MCF 10A (cell line): ENCODE data around the gene ITGA11. TPM values are rescaled to one million over a fixed set of nuclear protein-coding genes. Genes with fewer than 3 reads are reported as not detected.

ENCODE experiments used
- BruUV-seq: library from RNA; stranded (reverse); fragments of 400-500 nt; replicated peaks from 2 replicates; lab custom pipeline; 2021; lab: Mats Ljungman, UMichigan
- CTCF ChIA-PET: fragments of 300-600 bp; sonication (Branson Sonifier 250); formaldehyde crosslinking; extraction: SDS; loops from one replicate; lab custom pipeline; 2021; ENCODE audit warnings: antibody characterized with exemption, inconsistent platforms; lab: Yijun Ruan, JAX
- POLR2A ChIA-PET: fragments of 300-600, 350-650 bp; sonication (Branson Sonifier 250); formaldehyde crosslinking; extraction: SDS; loops from one replicate; lab custom pipeline; 2020; ENCODE audit warnings: antibody characterized with exemption, inconsistent platforms; lab: Yijun Ruan, JAX
- DNase-seq: peaks from one replicate; pipeline ENCODE4 v3.0.0-alpha.2; 2018; ENCODE audit not compliant: unreplicated experiment
- H3K27ac Mint-ChIP-seq: one replicate; pipeline ENCODE4 v1.8.0; 2022; ENCODE audit warnings: mild to moderate bottlenecking, low read depth, mixed read lengths; ENCODE audit not compliant: unreplicated experiment
- H3K27me3 Mint-ChIP-seq: one replicate; pipeline ENCODE4 v1.8.0; 2022; ENCODE audit warnings: mixed read lengths; ENCODE audit not compliant: insufficient read depth, unreplicated experiment
- H3K36me3 Mint-ChIP-seq: one replicate; pipeline ENCODE4 v1.8.0; 2022; ENCODE audit warnings: mild to moderate bottlenecking, moderate library complexity, mixed read lengths; ENCODE audit not compliant: insufficient read depth, unreplicated experiment
- H3K4me1 Mint-ChIP-seq: one replicate; pipeline ENCODE4 v1.8.0; 2022; ENCODE audit warnings: mixed read lengths; ENCODE audit not compliant: insufficient read depth, unreplicated experiment
- H3K4me3 Mint-ChIP-seq: one replicate; pipeline ENCODE4 v1.8.0; 2022; ENCODE audit warnings: mild to moderate bottlenecking, moderate library complexity, mixed read lengths; ENCODE audit not compliant: unreplicated experiment
- H3K9me3 Mint-ChIP-seq: one replicate; pipeline ENCODE4 v1.8.0; 2022; ENCODE audit warnings: mixed read lengths; ENCODE audit not compliant: unreplicated experiment
- intact Hi-C: fragments of 100-400 bp; cut with micrococcal nuclease; formaldehyde crosslinking; loops from 2 replicates; pipeline ENCODE4 v1.14.1; 2022
- total RNA-seq: library from RNA; stranded (reverse); gene quantifications from 2 replicates; pipeline ENCODE4 v1.2.3, GENCODE V29; 2022
- TF ChIP-seq, protein P1 (sequence below): fragments of 200-600 bp; IDR thresholded peaks from one replicate; pipeline ENCODE4 v1.8.0; 2022; ENCODE audit warnings: antibody characterized with exemption, mild to moderate bottlenecking; ENCODE audit not compliant: unreplicated experiment

ITGA11 gene
- total RNA-seq, 1 experiment from 2014 or later: 0.19 TPM

DNA sequence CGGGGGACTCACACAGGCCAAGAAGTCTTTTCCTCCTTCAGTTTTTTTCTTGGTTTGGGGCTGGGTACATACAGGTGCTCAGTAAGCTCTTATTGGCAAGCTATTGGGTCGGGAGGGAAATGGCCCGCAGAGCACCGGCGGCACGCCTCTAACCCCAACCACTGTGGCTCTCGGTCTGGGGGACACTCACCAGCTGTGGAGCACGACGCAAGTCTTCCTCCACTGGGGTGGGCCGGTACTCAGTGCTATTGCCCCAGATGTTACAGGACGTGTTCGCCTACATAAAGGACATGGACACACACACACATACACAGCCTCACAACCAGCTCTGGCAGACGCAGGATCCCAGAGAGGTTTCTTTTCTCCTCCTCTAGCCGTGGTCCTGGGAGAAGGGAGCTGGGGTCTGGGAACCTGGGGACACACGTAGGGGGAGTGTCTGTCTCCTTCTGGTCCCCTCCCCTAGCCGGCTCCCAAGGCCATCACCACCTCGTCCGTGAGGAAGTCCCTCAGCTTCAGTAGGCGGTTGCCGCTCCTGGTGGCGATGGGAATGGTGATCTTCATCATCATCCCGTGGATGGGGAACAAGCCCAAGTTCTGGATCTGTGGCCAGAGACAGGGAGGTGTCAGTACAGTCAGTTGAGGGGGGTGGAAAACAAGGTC is 121.0 kb downstream of the ITGA11 start:
- TF ChIP-seq, protein P1, sequence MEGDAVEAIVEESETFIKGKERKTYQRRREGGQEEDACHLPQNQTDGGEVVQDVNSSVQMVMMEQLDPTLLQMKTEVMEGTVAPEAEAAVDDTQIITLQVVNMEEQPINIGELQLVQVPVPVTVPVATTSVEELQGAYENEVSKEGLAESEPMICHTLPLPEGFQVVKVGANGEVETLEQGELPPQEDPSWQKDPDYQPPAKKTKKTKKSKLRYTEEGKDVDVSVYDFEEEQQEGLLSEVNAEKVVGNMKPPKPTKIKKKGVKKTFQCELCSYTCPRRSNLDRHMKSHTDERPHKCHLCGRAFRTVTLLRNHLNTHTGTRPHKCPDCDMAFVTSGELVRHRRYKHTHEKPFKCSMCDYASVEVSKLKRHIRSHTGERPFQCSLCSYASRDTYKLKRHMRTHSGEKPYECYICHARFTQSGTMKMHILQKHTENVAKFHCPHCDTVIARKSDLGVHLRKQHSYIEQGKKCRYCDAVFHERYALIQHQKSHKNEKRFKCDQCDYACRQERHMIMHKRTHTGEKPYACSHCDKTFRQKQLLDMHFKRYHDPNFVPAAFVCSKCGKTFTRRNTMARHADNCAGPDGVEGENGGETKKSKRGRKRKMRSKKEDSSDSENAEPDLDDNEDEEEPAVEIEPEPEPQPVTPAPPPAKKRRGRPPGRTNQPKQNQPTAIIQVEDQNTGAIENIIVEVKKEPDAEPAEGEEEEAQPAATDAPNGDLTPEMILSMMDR: no peak
- intact Hi-C loops: no loop called here
- H3K4me1 Mint-ChIP-seq: peaks cover 9% of the 10 kb centered on the region
- POLR2A ChIA-PET: interaction anchor here (0.6 kb wide), 1 partner anchor 32 kb away, joined by 4 read pairs; no protein-coding TSS in a partner anchor
- H3K27ac Mint-ChIP-seq: no peak overlapping the region
- no peaks in the 10 kb centered on the region for H3K9me3 Mint-ChIP-seq
- no peak overlapping the region for H3K4me3 Mint-ChIP-seq
- H3K27me3 Mint-ChIP-seq: no peaks in the 10 kb centered on the region
- no TSS peak for BruUV-seq
- no peak for DNase-seq
- CTCF ChIA-PET: interaction anchor here (0.7 to 1.6 kb wide), 5 partner anchors 30 to 565 kb away, joined by 4 to 5 read pairs (median 4); no protein-coding TSS in a partner anchor
- no peaks in the 10 kb centered on the region for H3K36me3 Mint-ChIP-seq

DNA sequence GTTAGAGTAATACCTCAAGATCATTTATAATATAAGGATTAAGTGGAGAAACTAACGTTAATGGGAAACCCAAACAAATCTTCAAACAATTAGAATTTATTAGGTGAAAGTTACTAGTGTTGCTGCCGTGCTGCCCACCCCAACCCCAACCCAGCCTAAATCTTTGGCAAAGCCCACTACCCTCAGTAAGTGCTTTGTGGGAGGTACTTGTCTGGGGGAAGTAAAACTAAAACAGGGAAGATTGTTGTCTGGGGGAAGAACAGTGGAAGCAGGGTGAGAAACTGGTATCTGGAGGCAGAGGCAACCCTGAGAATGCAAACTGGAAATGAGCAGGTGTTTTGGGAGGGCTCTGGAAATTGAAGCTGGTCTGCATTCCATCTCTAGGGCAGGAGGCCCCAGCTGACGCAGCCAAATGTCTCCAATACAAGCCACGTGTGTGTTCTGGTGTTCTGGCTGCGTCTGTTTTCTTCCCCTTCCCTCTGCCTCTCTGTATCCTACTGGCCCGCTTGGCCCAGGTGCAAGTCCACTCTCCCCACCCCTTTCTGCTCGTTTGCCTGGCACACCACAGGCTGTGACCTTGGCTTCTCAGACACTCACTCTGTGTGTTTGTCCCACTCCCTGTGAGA is 121.7 kb downstream of the ITGA11 start:
- H3K36me3 Mint-ChIP-seq: no peaks in the 10 kb centered on the region
- H3K27me3 Mint-ChIP-seq: no peaks in the 10 kb centered on the region

DNA sequence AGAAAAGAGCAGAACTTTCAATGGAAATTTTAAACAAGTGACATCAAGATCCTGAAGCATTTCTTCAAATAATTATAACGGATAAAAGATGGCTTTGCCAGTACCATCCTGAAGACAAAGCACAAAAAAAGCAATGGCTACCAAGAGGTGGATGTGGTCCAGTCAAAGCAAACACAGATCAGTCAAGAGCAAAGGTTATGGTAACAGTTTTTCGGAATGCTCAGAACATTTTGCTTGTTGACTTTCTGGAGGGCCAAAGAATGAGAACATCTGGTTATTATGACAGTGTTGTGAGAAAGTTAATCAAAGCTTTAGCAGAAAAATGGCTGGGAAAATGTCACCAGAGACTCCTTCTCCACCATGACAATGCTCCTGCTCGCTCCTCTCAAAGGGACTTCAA is 122.9 kb downstream of the ITGA11 start:
- peaks cover 19% of the 10 kb centered on the region for H3K4me1 Mint-ChIP-seq
- CTCF ChIA-PET: interaction anchor here (0.6 to 1.5 kb wide), 5 partner anchors 56 to 798 kb away, joined by 3 to 4 read pairs (median 3); no protein-coding TSS in a partner anchor
- TF ChIP-seq, protein P1: no peak
- H3K36me3 Mint-ChIP-seq: no peaks in the 10 kb centered on the region
- DNase-seq: no peak
- intact Hi-C loops: no loop called here
- no peaks in the 10 kb centered on the region for H3K27me3 Mint-ChIP-seq
- no peak overlapping the region for H3K27ac Mint-ChIP-seq
- no peak overlapping the region for H3K4me3 Mint-ChIP-seq
- no TSS peak for BruUV-seq
- POLR2A ChIA-PET: no interaction called here
- H3K9me3 Mint-ChIP-seq: no peaks in the 10 kb centered on the region

More for the DNA sequence above, 121.7 kb downstream of the ITGA11 start:
- POLR2A ChIA-PET: no interaction called here
- CTCF ChIA-PET: interaction anchor here (0.7 to 1.6 kb wide), 4 partner anchors 57 to 566 kb away, joined by 4 to 5 read pairs (median 4); no protein-coding TSS in a partner anchor
- no peak for DNase-seq
- H3K4me3 Mint-ChIP-seq: no peak overlapping the region
- no peak overlapping the region for H3K27ac Mint-ChIP-seq
- TF ChIP-seq, protein P1: no peak
- intact Hi-C loops: no loop called here
- peaks cover 11% of the 10 kb centered on the region for H3K4me1 Mint-ChIP-seq
- H3K9me3 Mint-ChIP-seq: no peaks in the 10 kb centered on the region
- BruUV-seq: no TSS peak
